Uterus (tissue), 4 donors: Measurements from ENCODE around the gene HADHB. TPM values are rescaled to one million over a fixed set of nuclear protein-coding genes. Genes with fewer than 3 reads are reported as not detected.

Experiments
- DNase-seq, 2 donors: peaks; one replicate each; pipeline ENCODE4 v3.0.0-alpha.2; 2019 to 2020
- H3K27ac ChIP-seq, 2 donors: fragments of 200-600 bp; sonication (generic); 1 replicate in 1 of 2; 2 replicates in 1 of 2; pipeline ENCODE4 v1.5.1; 2016 to 2018
- H3K27me3 ChIP-seq, 2 donors: fragments of 200-600 bp; sonication (generic); one replicate each; pipeline ENCODE4 v1.5.1; 2018 to 2019; ENCODE audit warnings: control low read depth in 1 of 2
- H3K36me3 ChIP-seq, 2 donors: fragments of 200-600 bp; sonication (generic); one replicate each; pipeline ENCODE4 v1.5.1; 2019; ENCODE audit warnings: control low read depth in 1 of 2
- H3K4me1 ChIP-seq, 2 donors: fragments of 200-600 bp; sonication (generic); one replicate each; pipeline ENCODE4 v1.5.1; 2018 to 2019; ENCODE audit warnings: control low read depth in 1 of 2
- H3K4me3 ChIP-seq, 2 donors: fragments of 200-600 bp; sonication (generic); 1 replicate in 1 of 2; 2 replicates in 1 of 2; pipeline ENCODE4 v1.5.1; 2018 to 2019; ENCODE audit warnings: mild to moderate bottlenecking in 1 of 2
- H3K9me3 ChIP-seq, 2 donors: fragments of 200-600 bp; sonication (generic); one replicate each; pipeline ENCODE4 v1.5.1; 2019; ENCODE audit warnings: control low read depth in 1 of 2
- POLR2A ChIP-seq, 2 donors: fragments of 450-650 bp; IDR thresholded peaks; one replicate each; pipeline ENCODE4 v1.6.1; 2016; ENCODE audit warnings: antibody characterized with exemption in 2 of 2, mild to moderate bottlenecking in 1 of 2, moderate library complexity in 1 of 2
- intact Hi-C: fragments of 100-400 bp; cut with DNase I; formaldehyde crosslinking; loops from one replicate; pipeline ENCODE4 v1.15.1; 2023; ENCODE audit warnings: low total_unique reads
- total RNA-seq, 4 donors: library from RNA; depleted of rRNA in 3 of 4; stranded (reverse); fragments of >200 nt in 3 of 4; gene quantifications; one replicate each; pipeline versions ENCODE4 v1.1.0 to v1.2.4, GENCODE V29; 2014 to 2023
- TF ChIP-seq, protein P1 (sequence below), 4 experiments: fragments of 200-600 bp in 2 of 4; fragments of 450-650 bp in 2 of 4; sonication (generic) in 2 of 4; IDR thresholded peaks; one replicate each; pipeline ENCODE4 v1.5.1; 2016 to 2019; ENCODE audit warnings: antibody characterized with exemption in 4 of 4, mild to moderate bottlenecking in 2 of 4, moderate library complexity in 1 of 4
- donor health status: DM: yes; HTN: yes; CAD: no.

The HADHB gene
- total RNA-seq, 4 donors from 2014 or later = 45.3 to 126 (median 82.5) TPM

DNA sequence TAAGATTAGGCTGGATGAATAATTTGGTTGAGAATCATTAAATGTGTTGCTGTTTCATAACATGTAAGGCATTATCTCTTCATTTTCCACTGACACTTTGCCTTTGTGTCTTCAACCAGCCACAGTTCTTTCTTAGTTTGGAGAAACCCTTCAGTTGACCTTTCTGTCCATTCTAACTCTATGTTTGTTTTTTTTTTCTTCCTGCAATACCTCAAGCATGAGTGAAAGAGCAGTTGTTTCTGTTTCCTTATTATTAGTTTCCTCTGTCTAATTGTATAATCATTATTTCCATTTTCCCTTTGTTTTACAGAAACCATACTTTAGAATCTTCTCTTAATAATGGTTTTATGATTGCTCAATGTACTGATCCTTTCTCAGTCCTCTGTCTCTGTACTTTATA is 25.6 kb downstream of the HADHB start:
- H3K4me1 ChIP-seq = no peaks in the 10 kb centered on the region
- no peak for DNase-seq
- H3K27me3 ChIP-seq = no peaks in the 10 kb centered on the region
- TF ChIP-seq, protein P1, sequence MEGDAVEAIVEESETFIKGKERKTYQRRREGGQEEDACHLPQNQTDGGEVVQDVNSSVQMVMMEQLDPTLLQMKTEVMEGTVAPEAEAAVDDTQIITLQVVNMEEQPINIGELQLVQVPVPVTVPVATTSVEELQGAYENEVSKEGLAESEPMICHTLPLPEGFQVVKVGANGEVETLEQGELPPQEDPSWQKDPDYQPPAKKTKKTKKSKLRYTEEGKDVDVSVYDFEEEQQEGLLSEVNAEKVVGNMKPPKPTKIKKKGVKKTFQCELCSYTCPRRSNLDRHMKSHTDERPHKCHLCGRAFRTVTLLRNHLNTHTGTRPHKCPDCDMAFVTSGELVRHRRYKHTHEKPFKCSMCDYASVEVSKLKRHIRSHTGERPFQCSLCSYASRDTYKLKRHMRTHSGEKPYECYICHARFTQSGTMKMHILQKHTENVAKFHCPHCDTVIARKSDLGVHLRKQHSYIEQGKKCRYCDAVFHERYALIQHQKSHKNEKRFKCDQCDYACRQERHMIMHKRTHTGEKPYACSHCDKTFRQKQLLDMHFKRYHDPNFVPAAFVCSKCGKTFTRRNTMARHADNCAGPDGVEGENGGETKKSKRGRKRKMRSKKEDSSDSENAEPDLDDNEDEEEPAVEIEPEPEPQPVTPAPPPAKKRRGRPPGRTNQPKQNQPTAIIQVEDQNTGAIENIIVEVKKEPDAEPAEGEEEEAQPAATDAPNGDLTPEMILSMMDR (IDR thresholded peaks at IDR 0.05) = no peak
- TF ChIP-seq POLR2A (IDR thresholded peaks at IDR 0.05) = no peak
- H3K27ac ChIP-seq = no peak overlapping the region
- no peaks in the 10 kb centered on the region for H3K36me3 ChIP-seq
- intact Hi-C loops = no loop called here
- no peak overlapping the region for H3K4me3 ChIP-seq
- no peaks in the 10 kb centered on the region for H3K9me3 ChIP-seq

DNA sequence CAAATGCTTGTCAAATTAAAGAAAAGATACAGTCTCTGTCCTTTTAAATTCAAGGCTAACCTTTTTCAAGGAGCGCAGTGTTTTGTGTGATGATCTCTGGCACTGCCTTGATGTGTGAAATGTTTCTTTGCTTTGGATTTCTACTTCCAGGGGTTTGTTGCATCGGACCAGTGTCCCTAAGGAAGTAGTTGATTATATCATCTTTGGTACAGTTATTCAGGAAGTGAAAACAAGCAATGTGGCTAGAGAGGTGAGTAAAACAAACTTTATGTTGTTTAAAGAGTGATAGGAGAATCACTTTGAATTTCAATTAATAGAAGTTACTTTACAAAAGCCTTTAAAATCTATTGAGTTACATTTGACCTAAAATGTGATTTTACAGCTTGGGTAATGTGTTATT is 28.8 kb downstream of the HADHB start:
- intact Hi-C loops = no loop called here
- no peaks in the 10 kb centered on the region for H3K36me3 ChIP-seq

DNA sequence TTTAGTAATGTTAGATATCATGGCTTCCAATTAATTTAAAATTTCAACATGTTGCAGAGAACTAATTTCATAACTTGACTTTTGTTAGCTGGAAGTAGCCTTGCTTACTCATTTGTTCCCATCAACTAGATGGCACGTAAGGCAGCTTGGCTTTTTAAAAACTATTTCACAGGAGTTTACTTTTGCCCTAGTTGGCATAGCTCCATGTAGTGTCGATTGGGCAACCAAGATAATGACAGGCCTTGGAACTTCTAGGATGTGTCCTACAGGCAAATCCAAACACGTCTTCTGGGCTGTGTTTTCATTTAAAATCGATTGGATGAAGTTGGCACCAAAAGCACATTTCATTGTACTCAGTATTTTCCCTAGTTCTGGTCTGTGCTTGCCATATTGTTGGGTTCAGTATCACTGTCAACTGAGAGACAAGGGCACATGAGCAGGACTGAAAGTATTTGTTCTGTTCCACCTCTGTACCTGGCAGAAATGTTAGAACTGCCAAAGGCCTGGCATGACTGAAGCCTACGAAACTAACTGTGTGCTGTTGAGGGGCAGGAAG is 29.4 kb downstream of the HADHB start:
- intact Hi-C loops = no loop called here
- no peaks in the 10 kb centered on the region for H3K27me3 ChIP-seq
- H3K4me1 ChIP-seq = no peaks in the 10 kb centered on the region
- DNase-seq = peak; percentile 59 to 74
- H3K36me3 ChIP-seq = no peaks in the 10 kb centered on the region
- no peaks in the 10 kb centered on the region for H3K9me3 ChIP-seq
- H3K4me3 ChIP-seq = no peak overlapping the region
- H3K27ac ChIP-seq = peak overlapping the region; percentile 15 to 68
- no peak for TF ChIP-seq POLR2A (IDR thresholded peaks at IDR 0.05)
- TF ChIP-seq, protein P1 (IDR thresholded peaks at IDR 0.05) = no peak

More for the DNA sequence above, 28.8 kb downstream of the HADHB start:
- H3K27ac ChIP-seq = peak overlapping the region; percentile 15 to 58
- H3K9me3 ChIP-seq = no peaks in the 10 kb centered on the region
- TF ChIP-seq POLR2A (IDR thresholded peaks at IDR 0.05) = no peak
- TF ChIP-seq, protein P1 (IDR thresholded peaks at IDR 0.05) = no peak
- no peak for DNase-seq
- no peaks in the 10 kb centered on the region for H3K4me1 ChIP-seq
- no peaks in the 10 kb centered on the region for H3K27me3 ChIP-seq
- H3K4me3 ChIP-seq = no peak overlapping the region

DNA sequence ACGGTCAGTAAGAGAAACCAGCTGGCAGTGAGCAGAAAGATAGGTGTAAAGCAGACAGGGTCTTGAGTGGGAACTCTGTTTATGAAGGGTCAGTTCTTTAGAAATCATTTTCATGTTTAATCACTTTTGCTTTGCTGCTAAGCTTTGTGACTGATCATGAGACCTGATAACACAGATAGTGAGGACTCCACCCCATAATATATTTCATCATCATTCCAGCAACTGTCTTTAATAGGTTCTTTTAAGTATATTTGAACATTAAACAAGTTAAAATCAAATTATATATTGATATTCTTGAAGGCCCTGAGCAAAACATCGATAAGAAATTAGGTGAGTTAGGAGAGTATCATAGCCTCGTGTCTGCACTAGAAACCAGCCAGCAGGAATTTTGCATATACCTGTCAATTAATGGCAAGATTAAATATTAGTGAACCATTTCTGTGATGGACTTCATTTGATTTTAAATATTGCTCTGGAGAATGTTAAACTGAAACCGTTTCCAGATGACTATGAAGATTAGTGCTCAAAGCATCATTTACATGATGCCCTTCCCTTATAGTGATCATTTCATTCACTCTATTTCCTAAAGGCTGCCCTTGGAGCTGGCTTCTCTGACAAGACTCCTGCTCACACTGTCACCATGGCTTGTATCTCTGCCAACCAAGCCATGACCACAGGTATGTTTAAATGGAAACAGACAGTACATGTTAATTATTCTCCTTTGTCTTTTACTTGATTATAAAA is 31.9 kb downstream of the HADHB start:
- H3K27ac ChIP-seq = no peak overlapping the region

DNA sequence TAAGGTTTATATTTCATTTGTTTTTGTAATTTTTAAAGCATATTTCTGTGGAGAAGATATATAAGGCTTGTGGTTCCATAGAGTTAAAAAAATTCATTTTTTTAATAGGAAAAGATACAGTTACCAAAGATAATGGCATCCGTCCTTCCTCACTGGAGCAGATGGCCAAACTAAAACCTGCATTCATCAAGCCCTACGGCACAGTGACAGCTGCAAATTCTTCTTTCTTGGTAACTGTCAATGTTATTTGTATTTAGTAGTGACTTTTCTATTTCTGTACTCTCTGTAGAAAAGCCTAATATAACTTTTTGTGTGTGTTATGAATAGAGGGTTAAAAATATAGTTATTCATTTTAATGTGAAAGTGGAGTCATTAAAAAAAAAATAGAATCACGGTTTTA is 35.1 kb downstream of the HADHB start:
- H3K36me3 ChIP-seq = no peaks in the 10 kb centered on the region
- TF ChIP-seq POLR2A (IDR thresholded peaks at IDR 0.05) = no peak
- TF ChIP-seq, protein P1 (IDR thresholded peaks at IDR 0.05) = no peak
- H3K4me1 ChIP-seq = no peaks in the 10 kb centered on the region
- no peak overlapping the region for H3K4me3 ChIP-seq
- no peak for DNase-seq
- H3K27ac ChIP-seq = no peak overlapping the region
- no peaks in the 10 kb centered on the region for H3K27me3 ChIP-seq
- intact Hi-C loops = no loop called here
- no peaks in the 10 kb centered on the region for H3K9me3 ChIP-seq

More for the DNA sequence above, 31.9 kb downstream of the HADHB start:
- no peaks in the 10 kb centered on the region for H3K36me3 ChIP-seq
- TF ChIP-seq, protein P1 (IDR thresholded peaks at IDR 0.05) = no peak
- no peak for TF ChIP-seq POLR2A (IDR thresholded peaks at IDR 0.05)
- H3K9me3 ChIP-seq = no peaks in the 10 kb centered on the region
- H3K4me3 ChIP-seq = no peak overlapping the region
- intact Hi-C loops = no loop called here
- DNase-seq = no peak
- H3K4me1 ChIP-seq = no peaks in the 10 kb centered on the region
- no peaks in the 10 kb centered on the region for H3K27me3 ChIP-seq
